Fibroblast of villous mesenchyme (primary cell): Measurements from ENCODE around the gene LRRC18. TPM values are rescaled to one million over a fixed set of nuclear protein-coding genes. Genes with fewer than 3 reads are reported as not detected.

Experiments
- DNase-seq: peaks from one replicate; pipeline ENCODE4 v3.0.0-alpha.2; 2010; ENCODE audit warnings: low read depth
- H3K4me3 ChIP-seq: 2 replicates; pipeline ENCODE4 v1.5.1; 2011; ENCODE audit warnings: low read depth, mild to moderate bottlenecking, low read length
- total RNA-seq: library from RNA; depleted of rRNA; stranded (reverse); fragments of >200 nt; gene quantifications from 2 replicates; pipeline ENCODE4 v1.2.3, GENCODE V29; 2012
- TF ChIP-seq, protein P1 (sequence below): IDR thresholded peaks from 2 replicates; pipeline ENCODE4 v1.5.1; 2012; ENCODE audit warnings: low read depth, mild to moderate bottlenecking, low read length; ENCODE audit not compliant: insufficient read depth

The LRRC18 gene
- total RNA-seq, 1 donor, result not detected

- TF ChIP-seq, protein P1, sequence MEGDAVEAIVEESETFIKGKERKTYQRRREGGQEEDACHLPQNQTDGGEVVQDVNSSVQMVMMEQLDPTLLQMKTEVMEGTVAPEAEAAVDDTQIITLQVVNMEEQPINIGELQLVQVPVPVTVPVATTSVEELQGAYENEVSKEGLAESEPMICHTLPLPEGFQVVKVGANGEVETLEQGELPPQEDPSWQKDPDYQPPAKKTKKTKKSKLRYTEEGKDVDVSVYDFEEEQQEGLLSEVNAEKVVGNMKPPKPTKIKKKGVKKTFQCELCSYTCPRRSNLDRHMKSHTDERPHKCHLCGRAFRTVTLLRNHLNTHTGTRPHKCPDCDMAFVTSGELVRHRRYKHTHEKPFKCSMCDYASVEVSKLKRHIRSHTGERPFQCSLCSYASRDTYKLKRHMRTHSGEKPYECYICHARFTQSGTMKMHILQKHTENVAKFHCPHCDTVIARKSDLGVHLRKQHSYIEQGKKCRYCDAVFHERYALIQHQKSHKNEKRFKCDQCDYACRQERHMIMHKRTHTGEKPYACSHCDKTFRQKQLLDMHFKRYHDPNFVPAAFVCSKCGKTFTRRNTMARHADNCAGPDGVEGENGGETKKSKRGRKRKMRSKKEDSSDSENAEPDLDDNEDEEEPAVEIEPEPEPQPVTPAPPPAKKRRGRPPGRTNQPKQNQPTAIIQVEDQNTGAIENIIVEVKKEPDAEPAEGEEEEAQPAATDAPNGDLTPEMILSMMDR, result peak; percentile 18
- DNase-seq, result peak; percentile 2
- H3K4me3 ChIP-seq, result no peak overlapping the region
Observed at GRCh38 chr10:48885376-48885775, 54.3 kb downstream of the LRRC18 start.

- TF ChIP-seq, protein P1, result no peak
- DNase-seq, result no peak
- no peak overlapping the region for H3K4me3 ChIP-seq
Observed at GRCh38 chr10:48884179-48885045, 55.2 kb downstream of the LRRC18 start.

DNA sequence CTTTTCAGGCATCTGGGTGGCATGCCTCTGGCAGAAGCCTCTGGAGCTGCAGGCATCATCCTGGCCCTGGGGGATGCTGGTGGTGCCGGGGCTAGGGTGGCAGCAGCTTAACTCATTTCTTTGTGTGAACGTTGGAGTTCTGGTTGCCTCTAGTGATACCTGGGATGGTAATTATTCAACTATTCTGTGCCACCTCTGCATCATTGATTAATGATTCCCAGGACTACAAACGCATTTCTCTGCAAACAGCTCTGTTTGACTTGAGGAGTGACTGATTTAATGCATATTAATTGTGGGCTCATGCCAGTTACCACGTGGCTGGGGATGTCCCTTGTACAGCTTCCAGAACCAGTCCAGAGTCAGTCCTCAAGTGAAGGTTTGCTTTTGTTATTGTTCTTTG is 55.9 kb downstream of the LRRC18 start:
- no peak for DNase-seq
- TF ChIP-seq, protein P1, result no peak
- no peak overlapping the region for H3K4me3 ChIP-seq

DNA sequence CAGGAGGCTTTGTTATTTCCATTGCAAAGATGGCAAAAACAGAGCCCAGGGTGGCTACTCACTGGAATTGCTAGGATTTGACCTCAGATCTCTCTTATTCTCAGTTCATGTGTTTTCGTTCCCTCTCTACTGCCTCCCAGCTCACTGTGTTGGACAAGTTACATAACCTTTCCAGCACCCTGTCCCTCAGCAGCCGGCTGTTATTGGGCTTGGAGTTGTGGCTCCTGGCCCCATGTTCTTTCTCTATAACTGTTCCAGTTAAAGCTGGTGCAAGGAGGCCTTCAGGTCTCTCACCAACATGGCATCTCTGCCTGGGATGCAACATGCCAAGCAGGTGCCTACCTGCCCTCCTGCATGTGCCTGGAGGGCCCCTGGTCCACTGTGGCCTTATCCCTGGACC is 56.8 kb downstream of the LRRC18 start:
- no peak overlapping the region for H3K4me3 ChIP-seq
- TF ChIP-seq, protein P1, result no peak
- DNase-seq, result no peak

DNA sequence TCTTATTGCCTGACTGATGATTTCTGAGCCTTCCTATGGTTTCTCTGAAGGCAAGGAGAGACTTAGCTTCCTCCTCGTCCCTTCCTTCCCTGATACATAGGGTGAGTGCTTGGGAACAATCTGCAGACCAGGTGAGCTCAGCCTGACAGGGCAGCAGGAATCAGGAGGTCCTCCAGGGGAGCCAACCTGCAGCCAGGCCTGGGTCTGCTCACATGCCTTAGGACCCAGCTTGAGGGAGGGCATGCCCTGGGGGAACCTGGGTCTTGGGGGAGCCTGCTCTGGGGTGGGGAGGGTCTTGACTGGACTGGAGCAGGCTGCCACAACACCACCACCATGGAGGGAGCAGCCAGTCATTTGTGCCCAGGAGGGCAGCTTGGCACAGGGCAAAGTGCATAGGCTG is 57.7 kb downstream of the LRRC18 start:
- TF ChIP-seq, protein P1, result no peak
- no peak overlapping the region for H3K4me3 ChIP-seq
- no peak for DNase-seq

DNA sequence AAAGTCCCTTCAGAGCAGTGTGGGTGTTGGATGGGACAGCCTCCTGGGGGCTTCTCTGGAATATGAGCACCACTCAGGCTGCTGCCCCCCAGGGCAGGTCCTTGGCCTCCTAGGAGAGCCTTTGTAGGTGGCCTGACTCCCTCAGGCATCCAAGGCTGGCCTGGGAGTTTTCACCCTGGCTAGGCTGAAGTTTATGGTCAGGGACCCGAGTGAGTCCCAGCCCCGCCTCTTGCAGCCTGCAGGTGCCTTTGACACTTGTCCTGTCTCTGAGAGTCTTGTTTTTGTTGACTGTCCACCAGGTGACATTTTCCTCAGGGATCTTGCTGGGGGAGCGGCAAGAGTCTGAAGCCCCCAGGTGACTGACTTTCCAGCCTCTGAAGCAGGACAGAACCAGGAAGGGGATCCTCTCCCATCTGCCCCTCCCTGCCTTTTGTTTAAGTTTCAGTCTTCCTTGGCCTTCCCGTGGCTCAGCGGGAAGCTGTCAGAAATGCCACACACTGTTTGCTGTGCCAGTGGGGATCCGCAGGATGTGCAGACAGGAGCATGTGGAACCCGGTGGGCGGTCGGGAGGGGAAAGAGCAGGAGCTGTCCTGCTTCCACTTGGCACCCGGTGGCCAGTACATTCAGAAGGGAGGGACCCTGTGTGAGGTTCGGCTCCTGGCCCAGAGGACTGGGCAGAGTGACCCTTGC is 59.5 kb downstream of the LRRC18 start:
- TF ChIP-seq, protein P1, result no peak
- no peak overlapping the region for H3K4me3 ChIP-seq
- no peak for DNase-seq

GRCh38 chr10:48879451-48879850 is 60.2 kb downstream of the LRRC18 start:
- TF ChIP-seq, protein P1, result no peak
- no peak for DNase-seq
- no peak overlapping the region for H3K4me3 ChIP-seq
